Colon (tissue), 2 donors: ENCODE results near the gene MTSS2.

Experiments used
- FAIRE-seq: peaks from 2 replicates; lab custom pipeline; 2012; peaks lifted over from hg19 to GRCh38; lab: Jason Lieb, UNC
- donor health status: control.
- donor health status: control.

MTSS2 gene

GRCh38 chr16:70670175-70670574 lies 15.7 kb downstream of the MTSS2 start:
- no peak for FAIRE-seq

GRCh38 chr16:70665806-70666735 lies 19.8 kb downstream of the MTSS2 start:
- FAIRE-seq, result no peak

- FAIRE-seq, result no peak
Measured at GRCh38 chr16:70665113-70665694, 20.6 kb downstream of the MTSS2 start.

- no peak for FAIRE-seq
Measured at GRCh38 chr16:70664325-70665112, 21.3 kb downstream of the MTSS2 start.

GRCh38 chr16:70663524-70664324 lies 22.1 kb downstream of the MTSS2 start:
- FAIRE-seq, result no peak

- no peak for FAIRE-seq
Measured at GRCh38 chr16:70662991-70663523, 22.8 kb downstream of the MTSS2 start.

GRCh38 chr16:70661918-70662641 lies 23.8 kb downstream of the MTSS2 start:
- FAIRE-seq, result no peak

- FAIRE-seq, result no peak
Measured at GRCh38 chr16:70661534-70661917, 24.3 kb downstream of the MTSS2 start.

- no peak for FAIRE-seq
Measured at GRCh38 chr16:70660672-70661350, 25.0 kb downstream of the MTSS2 start.

- FAIRE-seq, result no peak
Measured at GRCh38 chr16:70659953-70660671, 25.7 kb downstream of the MTSS2 start.

- FAIRE-seq, result no peak
Measured at GRCh38 chr16:70659546-70659945, 26.3 kb downstream of the MTSS2 start.

- no peak for FAIRE-seq
Measured at GRCh38 chr16:70658921-70659320, 26.9 kb downstream of the MTSS2 start.

GRCh38 chr16:70657956-70658355 lies 27.9 kb downstream of the MTSS2 start:
- FAIRE-seq, result no peak

- FAIRE-seq, result no peak
Measured at GRCh38 chr16:70656712-70657263, 29.1 kb downstream of the MTSS2 start.

- no peak for FAIRE-seq
Measured at GRCh38 chr16:70656065-70656711, 29.7 kb downstream of the MTSS2 start.

- FAIRE-seq, result no peak
Measured at GRCh38 chr16:70653809-70654771, 31.8 kb downstream of the MTSS2 start.

GRCh38 chr16:70653406-70653805 lies 32.4 kb downstream of the MTSS2 start:
- no peak for FAIRE-seq

- FAIRE-seq, result no peak
Measured at GRCh38 chr16:70652322-70652721, 33.5 kb downstream of the MTSS2 start.
